ENCODE measurements around the gene THAP11.

DNA sequence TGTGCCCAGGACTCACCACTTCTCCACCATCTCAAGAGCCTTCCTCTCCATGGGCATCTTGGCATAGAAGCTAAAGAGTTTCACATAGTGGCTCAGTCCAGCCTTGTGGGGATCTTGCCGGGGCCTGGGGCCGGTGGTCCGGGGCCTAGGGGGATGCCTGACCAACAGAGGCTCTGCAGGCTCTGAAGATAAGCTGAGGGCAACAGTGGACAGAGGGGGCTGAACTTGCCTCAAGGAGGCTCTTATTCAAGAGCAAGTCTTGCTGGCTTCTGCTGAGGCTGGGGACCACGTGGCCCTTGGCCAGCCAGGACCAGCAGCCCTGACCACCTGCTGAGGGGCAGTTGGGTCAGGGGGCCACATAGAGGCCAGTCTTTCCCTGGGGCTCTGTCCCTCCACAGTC, 13.5 kb upstream of the THAP11 start:
- TF ChIP-seq EZH2phosphoT487 (IDR thresholded peaks at IDR 0.05; ENCODE audit: insufficient read depth, low read depth) (no peak), EZH2 (IDR thresholded peaks at IDR 0.05; ENCODE audit: insufficient read depth, poor library complexity, severe bottlenecking) (no peak)

Data from GM23248 (cell line).